Adipose tissue (tissue), 3 donors: ENCODE results near the gene ZNF511. TPM values are rescaled to one million over a fixed set of nuclear protein-coding genes. Genes with fewer than 3 reads are reported as not detected.
"Not testable (repeated sequence)": the region's sequence is repeated elsewhere in the genome, so short reads cannot be mapped to it uniquely, and the experiment has no call there.

Experiments used
- H3K27ac ChIP-seq: one replicate; pipeline ENCODE4 v1.5.1; 2013; ENCODE audit warnings: low read depth, low read length
- WGBS, 3 donors: extraction: QIAGEN DNeasy Blood & Tissue Kit; methylation state at CpG; one replicate each; pipeline ENCODE4 v1.1.7; 2013; 5-methylcytosine and 5-hydroxymethylcytosine counted together
- polyA plus RNA-seq, 3 donors: library from polyadenylated mRNA; stranded (reverse); fragments of 200-250 nt; gene quantifications; one replicate each; pipeline ENCODE4 v1.2.3, GENCODE V29; 2013
- donor health status: healthy with polysubstance abuse.
- donor health status: Bipolar disorder and iron deficiency.
- donor health status: healthy.

ZNF511 gene
- polyA plus RNA-seq, 3 donors, result 19.8 to 43.9 (median 29.7) TPM

DNA sequence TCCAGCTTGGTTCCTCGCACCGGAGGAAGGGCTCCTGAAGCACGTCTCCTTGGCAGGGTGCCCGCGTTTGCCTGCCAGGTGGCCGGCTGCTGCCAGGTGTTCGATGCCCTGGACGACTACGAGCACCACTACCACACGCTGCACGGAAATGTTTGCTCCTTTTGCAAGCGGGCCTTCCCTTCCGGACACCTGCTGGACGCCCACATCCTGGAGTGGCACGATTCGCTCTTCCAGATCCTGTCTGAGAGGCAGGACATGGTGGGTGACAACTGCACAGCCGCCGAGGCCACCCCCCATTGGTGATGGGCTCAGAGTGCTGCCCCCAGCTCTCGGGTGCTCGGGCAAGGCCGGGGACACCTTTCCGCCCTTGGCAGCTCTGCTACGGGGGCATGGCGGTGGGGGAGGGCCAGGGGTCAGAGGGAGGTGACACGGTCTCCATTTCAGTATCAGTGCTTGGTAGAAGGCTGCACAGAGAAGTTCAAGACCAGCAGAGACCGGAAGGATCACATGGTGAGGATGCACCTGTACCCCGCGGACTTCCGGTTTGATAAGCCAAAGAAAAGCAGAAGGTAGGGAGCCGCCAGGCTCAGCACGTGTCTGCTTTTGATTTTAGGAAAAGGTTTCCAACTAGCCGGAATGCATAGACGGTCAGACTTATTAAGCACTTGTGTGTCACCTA lies 1.1 kb downstream of the ZNF511 start:
- 71 to 89% (median 82%) methylated on average over 33 of the region's 33 CpGs for WGBS, 3 donors
- H3K27ac ChIP-seq, result no peak overlapping the region

DNA sequence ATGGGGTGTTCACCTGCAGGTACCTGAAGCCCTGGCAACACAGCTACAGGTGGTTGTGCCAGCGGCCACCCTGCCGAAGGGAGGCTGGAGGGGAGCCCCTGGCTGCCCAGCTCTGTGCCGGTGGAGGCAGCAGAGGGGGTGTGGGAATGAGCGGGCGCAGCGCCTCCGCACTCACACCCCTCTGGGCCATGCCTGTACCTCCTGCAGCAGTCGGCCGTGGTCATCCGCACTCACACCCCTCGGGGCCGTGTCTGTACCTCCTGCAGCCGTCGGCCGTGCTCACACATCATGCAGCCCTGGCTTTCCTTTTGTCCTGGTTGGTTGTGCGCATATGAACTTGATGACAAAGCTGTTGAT lies 1.7 kb downstream of the ZNF511 start:
- WGBS, 3 donors, result 95 to 97% (median 96%) methylated on average over 16 of the region's 16 CpGs
- H3K27ac ChIP-seq, result no peak overlapping the region

DNA sequence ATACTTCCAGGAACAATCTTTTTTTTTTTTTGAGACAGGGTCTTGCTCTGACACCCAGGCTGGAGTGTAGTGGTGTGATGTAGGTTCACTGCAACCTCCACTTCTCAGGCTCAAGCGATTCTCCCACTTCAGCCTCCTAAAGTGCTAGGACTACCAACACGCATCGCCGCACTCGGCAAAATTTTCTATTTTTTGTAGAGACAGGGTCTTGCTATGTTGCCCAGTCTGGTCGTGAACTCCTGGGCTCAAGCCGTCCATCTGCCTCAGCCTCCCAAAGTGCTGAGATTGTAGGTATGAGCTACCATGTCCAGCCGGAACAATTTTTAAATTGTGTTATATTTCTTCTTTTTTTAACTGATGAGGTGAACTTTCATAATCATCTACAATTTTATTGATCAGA lies 2.1 kb downstream of the ZNF511 start:
- WGBS, 3 donors, result 94 to 96% (median 95%) methylated on average over 8 of the region's 8 CpGs
- no peak overlapping the region for H3K27ac ChIP-seq

DNA sequence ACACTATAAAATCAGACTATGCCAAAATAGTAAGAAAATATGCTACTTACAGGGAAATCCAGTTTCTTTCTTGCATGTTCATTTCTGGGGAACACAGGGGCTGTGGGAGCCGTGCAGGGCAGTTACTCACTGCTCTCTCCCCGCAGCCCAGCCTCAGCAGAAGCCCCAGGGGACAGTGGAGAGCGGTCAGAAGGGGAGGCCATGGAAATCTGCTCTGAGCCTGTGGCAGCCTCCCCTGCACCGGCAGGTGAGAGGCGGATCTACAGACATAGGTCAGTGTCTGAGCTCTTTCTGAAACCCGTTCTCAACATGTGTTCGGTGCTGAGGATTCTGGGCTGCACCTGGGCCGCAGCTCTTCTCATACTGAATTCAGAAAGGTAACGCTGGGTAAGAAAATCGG lies 2.9 kb downstream of the ZNF511 start:
- WGBS, 3 donors, result 85 to 93% (median 93%) methylated on average over 10 of the region's 10 CpGs
- H3K27ac ChIP-seq, result no peak overlapping the region

DNA sequence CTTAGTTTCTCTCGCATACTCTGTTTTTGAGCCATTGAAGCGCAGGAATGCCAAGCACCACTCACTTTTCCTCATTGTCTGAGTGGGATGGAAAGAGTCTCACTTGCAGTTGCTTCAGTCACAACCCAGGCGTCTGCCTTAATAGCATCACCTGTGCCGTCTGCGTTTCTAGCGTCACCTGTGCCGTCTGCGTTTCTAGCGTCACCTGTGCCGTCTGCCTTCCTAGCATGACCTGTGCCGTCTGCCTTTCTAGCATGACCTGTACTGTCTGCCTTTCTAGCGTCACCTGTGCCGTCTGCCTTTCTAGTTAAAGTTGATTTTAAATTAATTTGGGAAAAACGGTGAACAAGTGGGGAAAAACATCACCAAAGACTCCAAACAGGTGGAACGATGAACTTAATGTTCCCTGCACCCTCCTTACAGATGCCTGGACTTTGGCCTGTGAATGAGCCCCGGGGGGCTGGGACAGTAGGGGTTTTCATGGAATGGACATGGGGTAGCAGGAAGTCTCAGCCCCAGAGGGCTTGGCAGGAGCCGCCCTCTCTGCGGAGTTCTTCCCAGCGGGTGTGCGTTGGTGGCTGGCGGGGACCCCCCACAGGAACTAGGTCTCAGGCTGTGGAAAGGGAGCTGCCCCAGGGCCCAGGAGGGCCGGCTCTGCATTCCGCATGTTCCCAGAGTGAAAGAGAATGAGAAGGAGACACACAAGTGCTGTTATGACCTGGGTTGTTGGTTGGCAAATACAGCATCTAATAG lies 3.5 kb downstream of the ZNF511 start:
- 92 to 94% (median 94%) methylated on average over 23 of the region's 23 CpGs for WGBS, 3 donors
- no peak overlapping the region for H3K27ac ChIP-seq

DNA sequence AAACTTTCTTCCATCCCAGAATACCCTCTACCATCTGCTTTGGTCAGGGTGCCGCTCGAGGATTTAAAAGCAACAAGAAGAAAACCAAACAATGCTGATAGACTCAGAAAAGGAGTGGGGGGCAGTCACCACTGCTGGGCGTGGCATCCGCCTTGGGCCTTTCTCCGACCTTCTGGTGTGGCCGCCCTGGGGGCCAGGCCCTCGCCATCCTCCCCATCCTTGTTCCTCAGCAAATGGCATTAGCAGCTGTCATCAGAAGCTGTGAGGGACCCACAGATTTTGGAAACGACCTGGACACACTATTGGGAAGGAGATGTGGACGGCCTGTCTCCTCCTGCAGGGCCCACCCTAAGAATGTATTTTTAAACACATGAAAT lies 4.0 kb downstream of the ZNF511 start:
- WGBS, 3 donors, result 93 to 95% (median 94%) methylated on average over 9 of the region's 9 CpGs
- no peak overlapping the region for H3K27ac ChIP-seq

DNA sequence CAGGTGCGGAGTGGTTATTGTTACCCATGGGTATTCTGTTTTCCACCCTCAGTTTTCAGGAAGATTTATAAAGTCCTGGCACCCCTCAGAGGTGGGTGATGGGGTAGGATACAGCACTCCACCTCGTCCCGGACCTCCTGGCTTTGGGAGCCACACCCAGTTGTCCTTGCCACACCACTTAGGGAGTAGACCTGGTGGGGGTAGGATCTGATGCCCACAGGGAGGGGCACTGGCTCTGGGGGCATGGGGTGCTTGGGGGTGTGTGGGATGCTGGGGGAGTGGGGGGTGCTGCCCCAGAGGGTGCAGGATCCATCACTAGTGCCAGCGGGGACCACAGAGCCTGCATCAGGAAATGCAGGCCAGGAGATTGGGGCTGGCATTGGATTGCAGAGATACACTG lies 4.5 kb downstream of the ZNF511 start:
- H3K27ac ChIP-seq, result no peak overlapping the region
- 57 to 73% (median 73%) methylated on average over 4 of the region's 4 CpGs for WGBS, 3 donors

DNA sequence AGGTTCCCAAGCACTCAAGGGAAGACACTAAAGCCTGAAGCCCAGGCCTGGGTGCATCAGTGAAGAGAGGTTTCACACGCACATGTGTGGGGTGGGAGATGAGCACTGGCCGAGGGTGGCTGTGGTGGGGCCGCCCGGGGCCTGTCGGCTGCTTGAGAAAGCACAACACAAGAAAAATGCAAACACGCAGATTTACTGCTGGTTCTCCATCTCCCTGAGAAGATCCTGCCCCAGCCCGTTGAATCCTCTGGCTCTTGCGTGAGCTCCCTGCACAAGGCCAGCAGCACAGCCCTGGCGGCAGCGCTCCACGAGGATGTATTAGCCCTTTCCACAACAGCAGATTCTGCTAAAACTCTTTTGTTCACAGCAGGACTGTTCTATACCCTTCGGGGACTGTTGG lies 6.2 kb downstream of the ZNF511 start:
- WGBS, 3 donors, result 76 to 90% (median 77%) methylated on average over 12 of the region's 12 CpGs
- H3K27ac ChIP-seq, result no peak overlapping the region

DNA sequence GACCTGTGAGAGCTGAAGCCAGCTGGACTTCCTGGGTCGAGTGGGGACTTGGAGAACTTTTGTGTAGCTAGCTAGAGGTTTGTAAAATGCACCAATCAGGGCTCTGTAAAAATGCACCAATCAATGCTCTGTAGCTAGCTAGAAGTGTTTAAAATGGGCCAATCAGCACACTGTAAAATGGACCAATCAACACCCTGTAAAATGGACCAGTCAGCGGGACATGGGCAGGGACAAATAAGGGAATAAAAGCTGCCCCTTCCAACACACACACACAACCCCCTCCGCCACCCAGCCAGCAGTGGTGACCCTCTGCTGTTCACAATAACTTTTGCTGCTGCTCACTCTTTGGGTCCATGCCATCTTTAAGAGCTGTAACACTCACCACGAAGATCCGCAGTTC lies 7.1 kb downstream of the ZNF511 start:
- 82 to 90% (median 84%) methylated on average over 5 of the region's 5 CpGs for WGBS, 3 donors

DNA sequence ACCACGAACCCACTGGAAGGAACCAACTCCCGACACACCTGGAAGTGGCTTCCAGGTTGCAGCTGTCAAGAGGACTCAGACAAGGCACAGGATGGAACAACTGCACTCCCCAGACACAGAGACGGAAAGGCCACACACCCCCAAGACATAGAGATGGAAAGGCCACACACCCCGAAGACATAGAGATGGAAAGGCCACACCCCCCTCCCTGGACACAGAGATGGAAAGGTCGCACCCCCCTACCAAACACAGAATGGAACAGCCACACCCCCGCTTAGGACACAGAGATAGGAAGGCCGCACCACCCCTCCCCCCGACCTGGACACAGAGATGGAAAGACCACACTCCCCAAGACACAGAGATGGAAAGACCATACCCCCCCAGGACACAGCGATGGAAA lies 7.6 kb downstream of the ZNF511 start:
- no peak overlapping the region for H3K27ac ChIP-seq
- 86 to 91% (median 89%) methylated on average over 8 to 9 of the region's 9 CpGs for WGBS, 3 donors

More for the DNA sequence above, 7.1 kb downstream of the ZNF511 start:
- no peak overlapping the region for H3K27ac ChIP-seq

DNA sequence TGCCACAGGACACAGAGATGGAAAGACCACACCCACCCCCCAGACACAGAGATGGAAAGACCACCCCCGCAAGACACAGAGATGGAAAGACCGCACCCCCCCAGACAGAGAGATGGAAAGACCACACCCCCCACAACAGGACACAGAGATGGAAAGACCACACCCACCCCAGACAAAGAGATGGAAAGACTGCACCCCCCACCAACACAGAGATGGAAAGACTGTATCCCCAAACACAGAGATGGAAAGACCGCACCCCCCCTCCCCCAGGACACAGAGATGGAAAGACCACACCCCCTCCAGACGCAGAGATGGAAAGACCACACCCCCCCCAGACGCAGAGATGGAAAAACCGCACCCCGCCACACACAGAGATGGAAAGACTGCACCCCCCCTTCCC lies 8.0 kb downstream of the ZNF511 start:
- WGBS, 3 donors, result 77 to 85% (median 80%) methylated on average over 7 of the region's 7 CpGs
- no peak overlapping the region for H3K27ac ChIP-seq

DNA sequence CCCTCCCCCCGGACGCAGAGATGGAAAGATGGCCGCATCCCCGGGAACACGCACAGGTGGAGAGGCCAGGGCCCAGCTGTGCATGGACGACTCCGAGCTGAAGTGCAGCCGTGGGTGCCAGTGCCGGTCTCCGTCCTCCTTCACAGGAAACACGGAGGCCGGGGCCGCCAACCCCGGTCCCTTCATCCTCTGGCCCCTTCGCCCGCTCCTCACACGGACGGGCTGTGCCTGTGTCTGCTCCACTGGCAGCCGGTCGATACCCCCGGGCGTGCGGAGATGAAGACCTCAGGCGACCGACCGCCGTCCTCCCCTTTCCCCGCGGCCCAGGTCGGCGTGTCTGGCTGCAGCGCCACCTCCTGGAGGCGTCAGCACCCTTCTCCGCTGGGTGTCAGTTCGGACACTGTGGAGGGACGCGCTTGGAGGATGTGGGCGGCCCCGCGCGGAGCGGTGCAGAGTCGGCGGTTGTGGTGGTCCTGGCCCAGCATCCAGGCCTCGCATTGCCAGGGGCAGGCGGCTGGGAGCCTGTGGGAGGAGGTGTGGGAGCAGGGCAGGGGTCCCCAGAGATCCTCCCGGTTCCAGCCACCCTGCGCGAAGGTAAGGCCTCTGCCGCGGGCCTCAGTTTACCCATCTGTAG lies 9.9 kb downstream of the ZNF511 start:
- WGBS, 3 donors, result 6 to 10% (median 8%) methylated on average over 50 to 51 of the region's 51 CpGs
- no peak overlapping the region for H3K27ac ChIP-seq

DNA sequence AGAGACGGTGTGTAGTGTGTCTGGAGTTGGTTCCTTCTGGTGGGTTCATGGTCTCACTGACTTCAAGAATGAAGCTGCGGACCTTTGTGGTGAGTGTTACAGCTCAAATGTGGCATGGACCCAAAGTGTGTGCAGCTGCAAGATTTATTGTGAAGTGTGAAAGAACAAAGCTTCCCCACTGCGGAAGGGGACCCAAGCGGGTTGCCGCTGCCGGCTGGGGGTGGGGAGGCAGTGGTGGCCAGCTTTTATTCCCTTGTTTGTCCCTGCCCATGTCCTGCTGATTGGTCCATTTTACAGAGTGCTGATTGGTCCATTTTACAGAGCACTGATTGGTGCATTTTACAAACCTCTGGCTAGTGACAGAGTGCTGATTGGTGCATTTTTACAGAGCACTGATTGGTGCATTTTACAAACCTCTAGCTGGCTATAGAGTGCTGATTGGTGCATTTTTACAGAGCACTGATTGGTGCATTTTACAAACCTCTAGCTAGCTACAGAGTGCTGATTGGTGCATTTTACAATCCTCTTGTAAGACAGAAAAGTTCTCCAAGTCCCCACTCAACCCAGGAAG lies 12.2 kb downstream of the ZNF511 start:
- 86 to 96% (median 94%) methylated on average over 6 of the region's 6 CpGs for WGBS, 3 donors
- H3K27ac ChIP-seq, result not testable (repeated sequence)

DNA sequence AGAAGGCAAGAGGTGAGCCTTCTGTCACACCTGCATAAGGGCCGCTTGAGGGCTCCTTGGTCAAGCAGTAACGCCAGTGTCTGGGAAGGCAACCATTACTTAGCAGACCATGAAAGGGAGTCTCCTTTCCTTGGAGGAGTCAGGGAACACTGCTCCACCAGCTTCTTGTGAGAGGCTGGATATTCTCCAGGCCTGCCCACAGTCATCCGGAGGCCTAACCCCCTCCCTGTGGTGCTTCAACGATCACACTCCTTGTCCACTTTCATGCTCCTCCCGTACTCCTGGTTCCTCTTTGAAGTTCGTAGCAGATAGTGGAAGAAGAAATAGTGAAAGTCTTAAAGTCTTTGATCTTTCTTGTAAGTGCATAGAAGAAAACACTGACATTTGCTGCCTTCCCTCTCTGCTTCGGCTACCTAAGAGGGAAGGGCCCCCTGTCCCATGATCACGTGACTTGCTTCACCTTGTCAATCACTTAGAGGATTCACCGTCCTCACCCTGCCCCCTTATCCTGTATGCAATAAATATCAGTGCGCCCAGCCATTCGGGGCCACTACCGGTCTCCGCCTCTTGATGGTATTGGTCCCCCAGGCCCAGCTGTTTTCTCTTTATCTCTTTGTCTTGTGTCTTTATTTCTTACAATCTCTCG lies 13.5 kb downstream of the ZNF511 start:
- not testable (repeated sequence) for H3K27ac ChIP-seq
- 59 to 74% (median 67%) methylated on average over 9 to 12 of the region's 14 CpGs for WGBS, 3 donors

DNA sequence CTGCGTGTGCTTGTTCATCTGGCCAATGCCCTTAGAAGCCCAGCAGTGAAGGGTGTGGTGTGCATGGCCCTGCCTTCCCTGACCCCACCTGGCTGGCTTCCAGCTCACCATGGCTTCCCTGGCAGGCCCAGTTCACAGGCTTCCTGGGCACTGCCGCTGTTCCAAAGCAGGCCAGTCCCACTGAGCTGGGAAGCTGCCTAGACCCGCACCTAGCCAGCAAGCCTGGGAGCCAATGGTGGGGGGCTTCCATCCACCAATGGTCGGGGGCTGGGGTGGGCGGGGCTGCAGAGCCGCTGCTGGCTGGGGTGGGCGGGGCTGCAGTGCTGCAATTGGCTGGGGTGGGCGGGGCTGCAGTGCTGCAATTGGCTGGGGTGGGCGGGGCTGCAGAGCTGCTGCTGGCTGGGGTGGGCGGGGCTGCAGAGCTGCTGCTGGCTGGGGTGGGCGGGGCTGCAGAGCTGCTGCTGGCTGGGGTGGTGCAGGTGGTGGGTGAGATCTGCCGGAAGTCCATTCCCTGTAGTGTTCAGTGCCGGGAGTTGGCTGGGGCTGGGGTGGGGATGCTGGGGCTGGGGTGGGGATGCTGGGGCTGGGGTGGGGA lies 15.6 kb downstream of the ZNF511 start:
- no peak overlapping the region for H3K27ac ChIP-seq
- 5 to 8% (median 6%) methylated on average over 10 to 13 of the region's 13 CpGs for WGBS, 3 donors

DNA sequence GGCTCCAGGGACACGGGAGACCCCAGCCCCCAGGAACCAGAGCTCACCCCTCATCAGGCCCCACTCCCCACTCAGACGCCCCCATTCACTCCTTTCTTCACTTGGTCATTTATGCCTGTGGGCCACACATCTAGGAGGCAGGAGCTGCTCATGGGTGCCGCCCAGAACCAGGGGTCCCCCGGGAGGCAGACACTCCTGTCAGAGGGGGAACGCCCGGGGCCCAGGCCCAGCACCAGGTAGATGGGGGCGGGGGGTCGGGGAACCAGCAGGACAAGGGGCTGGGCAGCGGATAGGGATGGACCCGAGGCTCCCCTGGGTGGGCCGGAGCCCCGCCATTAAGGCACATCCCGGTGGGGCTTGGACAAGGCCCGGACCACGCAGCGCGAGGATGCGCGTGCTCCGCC lies 16.1 kb downstream of the ZNF511 start:
- H3K27ac ChIP-seq, result no peak overlapping the region
- 14 to 22% (median 19%) methylated on average over 20 of the region's 20 CpGs for WGBS, 3 donors

DNA sequence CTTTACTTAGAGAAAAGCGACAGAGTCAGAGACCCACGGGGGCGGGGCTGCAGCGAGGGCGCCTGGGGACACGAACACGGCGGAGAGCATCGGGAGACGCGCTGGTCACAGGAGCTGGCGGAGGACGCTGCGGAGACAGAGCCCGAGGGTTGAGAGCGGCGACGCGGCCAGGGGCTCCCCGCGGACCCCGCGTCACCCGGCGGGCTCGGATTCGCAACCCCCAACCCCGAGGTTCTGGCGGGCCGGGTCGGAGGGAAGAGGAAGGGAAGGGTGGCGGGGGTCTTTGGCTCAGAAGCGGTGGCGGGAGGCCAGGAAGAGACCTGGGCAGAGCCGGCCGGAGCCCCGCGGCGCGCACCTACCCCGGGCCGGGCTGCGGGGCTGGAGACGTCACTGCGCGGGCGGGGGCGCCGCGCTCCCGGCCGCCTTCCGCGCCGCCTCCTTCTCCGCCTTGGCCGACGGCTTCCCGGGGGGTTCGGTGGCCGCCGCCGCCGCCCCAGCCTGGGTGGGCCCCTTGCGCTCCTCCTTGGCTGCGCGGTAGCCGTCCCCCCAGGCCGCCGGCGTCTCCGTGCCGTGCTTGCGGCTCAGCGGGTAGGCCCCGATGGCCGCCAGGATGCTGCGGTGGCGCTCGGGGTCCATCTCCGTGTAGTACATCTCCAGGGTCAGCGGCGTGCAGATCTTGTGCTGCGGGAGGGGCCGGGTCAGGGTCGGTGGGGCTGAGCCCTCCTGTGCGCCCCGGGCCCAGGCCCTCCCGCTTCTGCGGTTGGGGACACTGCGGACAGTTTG lies 16.9 kb downstream of the ZNF511 start:
- 2 to 3% (median 2%) methylated on average over 64 to 91 of the region's 91 CpGs for WGBS, 3 donors
- H3K27ac ChIP-seq, result no peak overlapping the region

DNA sequence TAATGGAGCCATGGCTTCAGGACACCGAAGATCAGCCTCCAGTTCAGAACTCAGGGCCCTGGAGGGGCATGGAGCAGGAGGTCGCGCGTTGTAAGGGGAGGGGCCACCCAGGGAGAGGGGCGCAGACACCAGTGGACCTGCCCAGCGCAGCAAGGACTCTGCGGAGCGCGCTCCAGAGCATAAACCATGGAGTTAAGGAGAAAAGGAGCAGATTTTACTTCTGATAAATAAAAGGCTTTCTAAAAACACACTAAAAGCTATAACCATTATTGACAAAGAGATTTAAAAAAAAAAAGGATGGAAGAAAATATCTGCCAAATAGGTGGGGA lies 17.5 kb downstream of the ZNF511 start:
- WGBS, 3 donors, result 29 to 37% (median 35%) methylated on average over 9 of the region's 9 CpGs
- no peak overlapping the region for H3K27ac ChIP-seq
